HEK293 (cell line): ENCODE measurements around the gene IL15.

Source experiments
- MEIS1 ChIP-seq: sonication (generic); formaldehyde crosslinking; IDR thresholded peaks from 2 replicates; pipeline ENCODE4 v1.8.1; 2022; ENCODE audit warnings: missing genetic modification reagents, mild to moderate bottlenecking, borderline replicate concordance
- ZNF16 ChIP-seq: fragments of 450-650 bp; formaldehyde crosslinking; IDR thresholded peaks from 2 replicates; pipeline ENCODE4 v1.5.1; 2016; ENCODE audit warnings: low read depth, missing biosample characterization, missing genetic modification characterization
- ZNF223 ChIP-seq: fragments of 450-650 bp; formaldehyde crosslinking; IDR thresholded peaks from 2 replicates; pipeline ENCODE4 v1.5.1; 2016; ENCODE audit warnings: missing biosample characterization, missing genetic modification characterization
- ZNF513 ChIP-seq: fragments of 450-650 bp; IDR thresholded peaks from 2 replicates; pipeline ENCODE4 v1.5.1; 2018; ENCODE audit warnings: missing biosample characterization, missing genetic modification characterization

The IL15 gene

GRCh38 chr4:141782205-141782604 is 145.8 kb downstream of the IL15 start (continued):
- TF ChIP-seq ZNF513 (tag by site-specific recombination) (no peak), ZNF223 (tag by site-specific recombination) (no peak), ZNF16 (tag by site-specific recombination) (no peak), MEIS1 (CRISPR knock-in tag) (no peak)
- TF ChIP-seq, all 188 proteins: peak for 0
